Aorta (tissue), 5 donors: ENCODE measurements around the gene SEZ6L2. TPM values are rescaled to one million over a fixed set of nuclear protein-coding genes. Genes with fewer than 3 reads are reported as not detected.
"Not testable (repeated sequence)": the region's sequence is repeated elsewhere in the genome, so short reads cannot be mapped to it uniquely, and the experiment has no call there.

Experiments used
- ATAC-seq: fragments of 200-7000 bp; cut with Tn5 transposase; one replicate; pipeline ENCODE4 v1.9.1; 2022; ENCODE audit warnings: moderate library complexity; ENCODE audit not compliant: low FRiP score
- DNase-seq, 2 donors: peaks; one replicate each; pipeline ENCODE4 v3.0.0-alpha.2; 2020
- H3K27ac ChIP-seq, 2 donors: one replicate each; pipeline ENCODE4 v1.5.1; 2013; ENCODE audit warnings: low read length in 2 of 2, mild to moderate bottlenecking in 2 of 2, moderate library complexity in 2 of 2, control low read depth in 1 of 2, inconsistent platforms in 1 of 2, low read depth in 1 of 2
- H3K27me3 ChIP-seq, 2 donors: one replicate each; pipeline ENCODE4 v1.6.1; 2013; ENCODE audit warnings: control low read depth in 1 of 2, low read length in 1 of 2, mild to moderate bottlenecking in 1 of 2, moderate library complexity in 1 of 2; ENCODE audit not compliant: insufficient read depth in 2 of 2, control insufficient read depth in 1 of 2
- H3K36me3 ChIP-seq, 2 donors: one replicate each; pipeline ENCODE4 v1.6.1; 2013; ENCODE audit warnings: control low read depth in 1 of 2, low read length in 1 of 2, mild to moderate bottlenecking in 1 of 2; ENCODE audit not compliant: insufficient read depth in 2 of 2, control insufficient read depth in 1 of 2
- H3K4me1 ChIP-seq, 2 donors: one replicate each; pipeline ENCODE4 v1.6.1; 2013; ENCODE audit warnings: low read length in 2 of 2, control low read depth in 1 of 2, mild to moderate bottlenecking in 1 of 2, moderate library complexity in 1 of 2; ENCODE audit not compliant: insufficient read depth in 2 of 2, control insufficient read depth in 1 of 2
- H3K4me3 ChIP-seq, 2 donors: one replicate each; pipeline ENCODE4 v1.5.1; 2013; ENCODE audit warnings: low read length in 2 of 2, control low read depth in 1 of 2, mild to moderate bottlenecking in 1 of 2
- H3K9me3 ChIP-seq: one replicate; pipeline ENCODE4 v1.6.1; 2013; ENCODE audit warnings: mild to moderate bottlenecking, low read length; ENCODE audit not compliant: control insufficient read depth
- WGBS, 2 donors: extraction: QIAGEN DNeasy Blood & Tissue Kit; methylation state at CpG; one replicate each; pipeline ENCODE4 v1.1.7; 2013; 5-methylcytosine and 5-hydroxymethylcytosine counted together
- intact Hi-C, 2 donors: fragments of 100-400 bp; cut with DNase I; formaldehyde crosslinking; loops; one replicate each; pipeline versions ENCODE4 v1.14.2 to v1.15.0; 2022
- polyA plus RNA-seq, 2 donors: library from polyadenylated mRNA; stranded (reverse); fragments of 200-250 nt; gene quantifications; one replicate each; pipeline ENCODE4 v1.2.3, GENCODE V29; 2013
- total RNA-seq, 2 donors: library from RNA; stranded (reverse); fragmentation: NEBNext Ultra II Directional; extraction: Animal tissue kit (Norgen Biotek cat#: 25700); gene quantifications; one replicate each; pipeline ENCODE4 v1.2.1, GENCODE V29; 2021
- donor health status: healthy with polysubstance abuse.
- donor health status: Bipolar disorder and iron deficiency.
- donor health status: DM: no; HTN: no; CAD: no.
- donor health status: DM: no; HTN: no; CAD: no.
- donor health status: DM: yes; HTN: yes; CAD: no.

The SEZ6L2 gene
- total and polyA plus RNA-seq, 4 donors, result 0.56 to 1.4 (median 0.67) TPM

GRCh38 chr16:29915590-29916247 lies 16.4 kb upstream of the SEZ6L2 start:
- Histone ChIP-seq H3K4me1 (no peaks in the 10 kb centered on the region), H3K36me3 (peaks cover 0 to 2% of the 10 kb centered on the region in 2 donors), H3K27ac (no peak overlapping the region), H3K27me3 (no peaks in the 10 kb centered on the region), H3K4me3 (no peak overlapping the region), H3K9me3 (no peaks in the 10 kb centered on the region)
- DNase-seq, result no peak
- intact Hi-C loops, result loop anchor here in 1 of 2 donors (5.0 kb wide), 1 partner anchor 97 kb away; the partner anchor contains the start of gene DOC2A
- WGBS, 2 donors, result 87 to 90% methylated on average over 6 of the region's 6 CpGs
- ATAC-seq, result no peak

- no peaks in the 10 kb centered on the region for H3K27me3 ChIP-seq
- ATAC-seq, result no peak
- no peak overlapping the region for H3K4me3 ChIP-seq
- intact Hi-C loops, result no loop called here
- H3K27ac ChIP-seq, result no peak overlapping the region
- H3K4me1 ChIP-seq, result no peaks in the 10 kb centered on the region
- 95 to 97% methylated on average over 8 of the region's 8 CpGs for WGBS, 2 donors
- no peaks in the 10 kb centered on the region for H3K9me3 ChIP-seq
- peak in 1 of 2 donors; percentile 43 for DNase-seq
- no peaks in the 10 kb centered on the region for H3K36me3 ChIP-seq
These were observed 14.2 kb upstream of the SEZ6L2 start for GRCh38 chr16:29913514-29913913.

- H3K4me1 ChIP-seq, result no peaks in the 10 kb centered on the region
- 70 to 79% methylated on average over 11 of the region's 11 CpGs for WGBS, 2 donors
- no peaks in the 10 kb centered on the region for H3K27me3 ChIP-seq
- H3K36me3 ChIP-seq, result no peaks in the 10 kb centered on the region
- no peak for ATAC-seq
- no peak overlapping the region for H3K4me3 ChIP-seq
- H3K9me3 ChIP-seq, result no peaks in the 10 kb centered on the region
- H3K27ac ChIP-seq, result no peak overlapping the region
- intact Hi-C loops, result no loop called here
- peak in 1 of 2 donors; percentile 66 for DNase-seq
These were observed 12.7 kb upstream of the SEZ6L2 start for GRCh38 chr16:29912087-29912486.

- Histone ChIP-seq H3K27me3 (no peaks in the 10 kb centered on the region), H3K4me3 (no peak overlapping the region), H3K27ac (no peak overlapping the region), H3K9me3 (no peaks in the 10 kb centered on the region), H3K36me3 (no peaks in the 10 kb centered on the region), H3K4me1 (no peaks in the 10 kb centered on the region)
- ATAC-seq (no peak), DNase-seq (peak in 1 of 2 donors; percentile 64)
- WGBS, 2 donors, result 72 to 79% methylated on average over 15 of the region's 15 CpGs
- intact Hi-C loops, result no loop called here
These were observed 12.3 kb upstream of the SEZ6L2 start for GRCh38 chr16:29911676-29912010.

GRCh38 chr16:29910819-29911675 lies 11.7 kb upstream of the SEZ6L2 start:
- Histone ChIP-seq H3K27ac (no peak overlapping the region), H3K4me1 (no peaks in the 10 kb centered on the region), H3K27me3 (no peaks in the 10 kb centered on the region), H3K4me3 (no peak overlapping the region), H3K9me3 (no peaks in the 10 kb centered on the region), H3K36me3 (no peaks in the 10 kb centered on the region)
- 87 to 88% methylated on average over 20 of the region's 20 CpGs for WGBS, 2 donors
- intact Hi-C loops, result no loop called here
- DNase-seq (peak in 1 of 2 donors; percentile 68), ATAC-seq (no peak)

- intact Hi-C loops, result not testable (repeated sequence)
These were observed 10.5 kb upstream of the SEZ6L2 start for GRCh38 chr16:29909851-29910250.

GRCh38 chr16:29909391-29909790 lies 10.0 kb upstream of the SEZ6L2 start:
- WGBS, 2 donors, result 80 to 82% methylated on average over 2 of the region's 2 CpGs
- H3K36me3 ChIP-seq, result no peaks in the 10 kb centered on the region
- no peaks in the 10 kb centered on the region for H3K9me3 ChIP-seq
- no peak overlapping the region for H3K27ac ChIP-seq
- no peak overlapping the region for H3K4me3 ChIP-seq
- DNase-seq (peak in 1 of 2 donors; percentile 2), ATAC-seq (no peak)
- no peaks in the 10 kb centered on the region for H3K27me3 ChIP-seq
- no peaks in the 10 kb centered on the region for H3K4me1 ChIP-seq
- intact Hi-C loops, result no loop called here

More at GRCh38 chr16:29909851-29910250, 10.5 kb upstream of the SEZ6L2 start:
- 80 to 96% methylated on average over 6 of the region's 6 CpGs for WGBS, 2 donors
- not testable (repeated sequence) for DNase-seq, H3K4me3 ChIP-seq, H3K27ac ChIP-seq, H3K9me3 ChIP-seq, ATAC-seq, H3K4me1 ChIP-seq, H3K27me3 ChIP-seq, H3K36me3 ChIP-seq

- 85 to 92% methylated on average over 2 of the region's 2 CpGs for WGBS, 2 donors
- no peak overlapping the region for H3K4me3 ChIP-seq
- no peak overlapping the region for H3K27ac ChIP-seq
- peak in 1 of 2 donors; percentile 9 for DNase-seq
- intact Hi-C loops, result no loop called here
- H3K27me3 ChIP-seq, result no peaks in the 10 kb centered on the region
- H3K36me3 ChIP-seq, result no peaks in the 10 kb centered on the region
- H3K4me1 ChIP-seq, result no peaks in the 10 kb centered on the region
- no peaks in the 10 kb centered on the region for H3K9me3 ChIP-seq
- ATAC-seq, result no peak
These were observed 9.4 kb upstream of the SEZ6L2 start for GRCh38 chr16:29908719-29909220.
